ENCODE data around the gene RAD51B.

The RAD51B gene

DNA sequence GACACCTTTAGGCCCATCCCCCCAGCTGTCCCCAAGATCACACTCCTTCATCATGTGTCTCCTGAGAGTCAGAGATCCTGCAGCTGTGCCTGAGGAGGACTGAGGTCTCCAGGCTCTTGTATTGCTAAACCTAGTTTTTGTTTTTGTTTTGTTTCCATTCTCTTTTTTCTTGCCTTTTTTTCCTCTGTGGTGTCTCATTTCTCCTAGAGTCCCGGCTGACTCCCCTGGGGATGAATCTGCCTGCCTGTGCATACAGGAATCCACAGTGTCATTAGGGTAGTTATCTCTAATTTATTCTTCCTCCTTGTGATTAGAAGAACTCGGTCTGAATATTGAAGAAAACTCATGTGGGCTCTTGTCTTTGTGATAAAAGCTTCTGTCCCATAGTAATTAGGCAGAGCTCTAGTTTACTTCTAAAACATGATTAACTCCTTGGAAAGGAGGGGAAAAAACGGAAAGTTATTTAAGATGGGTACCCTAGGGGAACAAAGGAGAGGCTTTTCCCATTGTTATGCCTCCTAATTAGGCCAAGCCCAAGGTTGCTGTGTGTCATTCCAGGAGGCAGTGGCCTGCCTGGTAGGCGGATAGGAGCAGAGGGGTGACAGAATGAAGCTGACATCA, 630.1 kb downstream of the RAD51B start:
- no peak for DNase-seq (ENCODE audit: low spot score)
- no peak for FAIRE-seq

DNA sequence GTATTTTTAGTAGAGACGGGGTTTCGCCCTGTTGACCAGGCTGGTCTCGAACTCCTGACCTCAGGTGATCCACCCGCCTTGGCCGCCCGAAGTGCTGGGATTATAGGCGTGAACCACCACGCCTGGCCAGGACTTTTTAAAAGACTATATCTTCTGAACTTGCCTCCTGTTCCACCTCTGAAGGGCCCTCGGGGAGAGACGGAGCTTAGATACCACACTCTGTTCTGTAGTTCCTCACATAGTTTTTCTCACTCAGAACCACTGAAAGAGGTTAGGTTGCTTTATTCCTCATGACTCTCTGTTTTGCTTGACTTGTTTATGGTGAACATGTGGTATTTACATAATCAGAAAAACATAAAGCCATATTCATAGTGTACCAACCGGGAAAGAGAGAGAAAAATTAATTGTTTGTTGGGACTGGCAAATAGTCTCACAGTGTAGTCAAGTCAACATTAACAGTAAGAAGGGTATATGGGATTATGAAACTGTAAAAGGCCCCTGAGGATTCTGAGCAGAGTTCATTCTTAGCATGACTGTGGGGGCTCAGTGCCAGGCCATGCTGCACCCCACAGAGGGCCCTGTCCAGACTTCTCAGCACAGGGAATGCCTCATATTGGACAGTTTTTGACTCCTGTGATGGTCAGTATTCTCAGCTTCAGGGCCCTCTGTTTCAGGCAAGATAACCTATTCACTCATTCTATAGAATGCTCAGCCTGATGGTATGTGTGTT, 631.0 kb downstream of the RAD51B start:
- DNase-seq (ENCODE audit: low spot score) (no peak), FAIRE-seq (no peak)

DNA sequence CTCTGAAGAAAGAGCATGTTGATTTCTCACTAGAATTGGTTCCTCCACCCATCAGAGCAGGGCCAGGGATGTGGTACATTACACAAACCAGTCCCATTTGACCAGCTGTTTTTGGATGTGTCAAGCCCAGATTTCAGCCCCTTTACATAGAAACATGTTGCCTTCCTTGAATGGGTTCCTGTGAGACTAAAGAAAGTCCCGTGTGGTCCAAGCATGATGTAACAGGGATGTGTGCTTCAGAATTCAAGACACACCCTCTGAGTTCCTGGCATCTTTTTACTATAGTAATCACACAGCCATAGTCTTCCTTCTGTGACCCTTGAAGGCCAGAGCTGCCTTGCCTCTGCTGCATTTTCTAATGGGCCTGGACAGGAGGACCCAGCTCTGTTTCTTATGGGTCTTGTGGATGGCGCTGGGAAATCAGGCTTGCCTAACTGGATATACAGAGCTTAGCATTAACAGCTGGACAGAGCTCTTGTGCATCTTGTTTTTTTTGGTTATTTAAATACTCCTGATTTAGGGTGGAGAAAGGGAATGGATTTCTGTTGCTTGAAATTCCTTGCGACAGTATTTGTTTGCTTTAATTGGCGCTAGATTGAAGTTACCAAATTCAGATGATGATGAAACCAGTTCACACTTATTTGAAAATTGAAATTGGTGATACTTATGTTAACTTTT, 632.3 kb downstream of the RAD51B start:
- no peak for DNase-seq (ENCODE audit: low spot score)
- no peak for FAIRE-seq

DNA sequence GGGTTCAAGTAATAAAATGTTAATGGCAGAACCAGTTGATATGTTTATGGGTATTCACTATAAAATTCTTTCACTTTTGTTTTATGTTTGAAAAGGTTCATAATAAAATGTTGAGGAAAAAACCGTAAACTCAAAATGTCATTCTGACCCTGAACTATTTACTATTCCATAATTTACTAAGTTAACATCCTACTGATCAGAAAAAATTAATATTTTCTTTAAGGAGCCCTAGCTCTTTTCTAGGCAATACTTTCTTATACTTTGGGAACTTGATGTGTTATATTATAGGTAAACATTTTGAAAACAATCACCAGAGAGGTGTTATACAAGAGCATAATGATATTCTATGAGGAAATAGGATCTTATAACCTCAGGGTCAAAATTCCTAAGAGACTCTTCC, 638.7 kb downstream of the RAD51B start:
- DNase-seq (ENCODE audit: low spot score): no peak
- no peak for FAIRE-seq

DNA sequence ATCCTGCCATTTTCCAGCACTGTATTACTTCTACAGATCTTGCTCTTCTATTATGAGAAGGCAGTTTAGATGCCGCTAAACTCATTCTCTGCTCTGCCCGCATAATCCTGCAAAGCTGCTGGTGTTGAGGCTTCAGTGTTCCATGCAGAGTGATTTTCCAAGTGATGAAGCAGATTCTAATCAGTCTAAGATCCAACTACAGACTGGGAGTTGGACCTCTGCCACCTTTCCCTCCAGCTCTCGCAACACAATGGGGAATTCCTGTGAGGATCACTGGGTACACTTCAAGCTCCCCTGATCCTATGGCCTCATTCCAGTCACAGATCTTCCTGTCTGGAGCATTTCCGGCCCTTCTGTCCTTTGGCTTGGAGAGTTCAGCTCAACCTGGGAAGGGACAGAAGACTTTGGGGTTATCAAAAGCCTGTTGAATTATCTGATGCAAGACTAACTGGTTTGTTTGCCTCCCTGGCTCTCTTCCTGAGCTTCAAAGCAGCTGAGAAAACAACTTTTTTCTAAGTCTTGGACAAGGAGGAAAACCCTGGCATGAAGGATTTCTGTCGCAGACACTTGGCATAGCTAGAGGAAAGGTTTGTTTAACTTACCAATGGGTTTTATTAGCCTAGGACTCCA, 639.4 kb downstream of the RAD51B start:
- FAIRE-seq (peak; percentile 93), DNase-seq (ENCODE audit: low spot score) (peak; percentile 96)

DNA sequence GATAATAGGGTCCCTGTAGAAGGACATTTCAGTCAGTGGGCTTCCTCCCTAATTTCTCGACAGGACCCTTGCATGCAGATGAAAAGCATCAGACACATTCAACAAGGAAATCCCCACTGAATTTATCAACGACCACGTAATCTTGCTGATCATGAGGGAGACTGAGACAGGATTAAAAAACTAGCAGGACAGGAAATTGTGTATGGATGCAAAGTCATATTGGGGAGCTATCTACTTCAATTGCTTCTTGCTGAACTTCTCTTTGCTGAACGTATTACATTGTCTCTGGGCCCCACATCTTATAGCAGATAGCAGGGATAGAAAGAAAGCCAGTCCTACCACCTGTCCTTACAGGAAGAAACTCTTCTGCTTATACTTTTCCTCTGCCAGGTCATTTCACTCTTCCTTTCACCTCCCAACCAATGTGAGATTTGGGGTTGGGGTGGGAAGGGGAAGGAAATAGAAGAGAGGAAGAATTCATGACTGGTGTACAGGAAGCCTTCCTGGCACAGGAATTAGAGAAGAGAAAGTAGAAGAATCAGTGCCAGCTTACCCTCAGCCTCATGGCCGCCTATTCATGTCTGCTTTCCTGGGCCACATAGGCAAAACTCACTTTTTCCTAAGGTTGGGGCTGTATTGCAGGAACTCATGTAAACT, 640.0 kb downstream of the RAD51B start:
- no peak for FAIRE-seq
- no peak for DNase-seq (ENCODE audit: low spot score)

DNA sequence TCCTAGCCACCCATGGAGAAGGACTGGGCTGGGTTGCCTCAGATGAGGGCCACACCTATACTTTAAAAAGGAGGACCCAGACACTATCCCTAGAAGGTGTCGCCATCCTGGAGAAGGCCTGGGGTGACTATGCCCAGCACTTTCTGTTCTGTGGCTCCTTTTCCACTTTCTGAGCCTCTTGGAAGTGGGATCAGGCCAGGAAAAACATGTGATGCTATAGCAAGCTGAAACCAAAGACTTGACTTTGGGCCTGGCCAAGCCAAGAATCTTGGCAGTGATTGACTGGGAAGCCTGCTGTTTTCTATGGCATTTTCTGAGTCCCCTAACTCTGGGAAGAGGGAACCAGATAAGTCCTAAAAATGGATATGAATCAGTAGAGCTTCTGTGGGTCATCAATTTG, 641.0 kb downstream of the RAD51B start:
- FAIRE-seq: no peak
- DNase-seq (ENCODE audit: low spot score): no peak

DNA sequence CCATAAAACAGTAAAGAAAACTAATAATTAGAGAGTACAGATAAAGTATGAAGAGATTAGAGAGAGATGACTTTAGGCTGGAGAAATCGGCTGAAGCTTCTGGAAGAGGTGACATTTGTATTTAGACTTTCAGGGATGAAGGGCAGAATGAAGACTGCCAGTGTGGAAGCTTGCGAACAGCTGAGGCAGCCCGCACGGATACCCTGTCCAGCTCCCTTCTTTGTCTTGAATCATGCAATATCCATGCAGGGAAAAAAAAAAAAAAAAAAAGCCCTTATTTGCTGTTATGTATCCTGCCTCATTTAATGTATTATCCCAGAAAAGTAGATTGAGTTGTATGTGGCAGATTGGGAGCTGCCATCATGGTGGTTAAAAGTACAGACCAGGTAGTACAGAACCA, 641.5 kb downstream of the RAD51B start:
- DNase-seq (ENCODE audit: low spot score) (no peak), FAIRE-seq (no peak)

DNA sequence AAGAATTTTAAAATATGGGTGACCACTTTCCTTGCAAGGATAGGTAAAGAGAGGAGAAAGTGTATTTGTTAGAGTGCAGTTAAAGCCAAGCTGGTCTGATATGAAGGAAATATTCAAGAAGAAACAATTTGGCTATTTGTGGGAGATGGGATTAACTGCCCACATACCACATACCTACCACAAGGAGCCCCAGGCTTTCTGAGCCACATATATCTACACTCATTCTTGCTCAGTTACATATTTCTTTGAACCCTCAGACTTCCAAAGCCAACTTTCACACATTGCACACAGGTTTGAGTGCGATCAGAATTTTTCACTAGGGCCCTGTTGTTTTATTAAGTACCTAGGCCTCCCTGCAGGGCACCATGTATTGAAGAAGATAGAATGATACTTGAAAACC, 643.1 kb downstream of the RAD51B start:
- no peak for DNase-seq (ENCODE audit: low spot score)

DNA sequence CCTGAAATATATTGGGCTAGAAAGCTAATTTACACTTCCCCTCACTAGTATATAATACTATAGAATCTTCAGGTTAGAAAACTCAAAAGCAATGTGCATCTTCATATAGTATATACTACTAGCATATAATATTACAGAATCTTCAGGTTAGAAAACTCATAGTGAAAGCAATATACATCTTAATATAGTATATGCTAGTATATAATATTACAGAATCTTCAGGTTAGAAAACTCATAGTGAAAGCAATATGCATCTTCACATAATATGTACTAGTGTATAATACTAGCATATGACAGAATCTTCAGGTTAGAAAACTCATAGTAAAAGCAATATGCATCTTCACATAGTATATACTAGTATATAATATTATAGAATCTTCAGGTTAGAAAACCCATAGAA, 643.7 kb downstream of the RAD51B start:
- no peak for DNase-seq (ENCODE audit: low spot score)

More for the DNA sequence above, 643.1 kb downstream of the RAD51B start:
- no peak for FAIRE-seq

DNA sequence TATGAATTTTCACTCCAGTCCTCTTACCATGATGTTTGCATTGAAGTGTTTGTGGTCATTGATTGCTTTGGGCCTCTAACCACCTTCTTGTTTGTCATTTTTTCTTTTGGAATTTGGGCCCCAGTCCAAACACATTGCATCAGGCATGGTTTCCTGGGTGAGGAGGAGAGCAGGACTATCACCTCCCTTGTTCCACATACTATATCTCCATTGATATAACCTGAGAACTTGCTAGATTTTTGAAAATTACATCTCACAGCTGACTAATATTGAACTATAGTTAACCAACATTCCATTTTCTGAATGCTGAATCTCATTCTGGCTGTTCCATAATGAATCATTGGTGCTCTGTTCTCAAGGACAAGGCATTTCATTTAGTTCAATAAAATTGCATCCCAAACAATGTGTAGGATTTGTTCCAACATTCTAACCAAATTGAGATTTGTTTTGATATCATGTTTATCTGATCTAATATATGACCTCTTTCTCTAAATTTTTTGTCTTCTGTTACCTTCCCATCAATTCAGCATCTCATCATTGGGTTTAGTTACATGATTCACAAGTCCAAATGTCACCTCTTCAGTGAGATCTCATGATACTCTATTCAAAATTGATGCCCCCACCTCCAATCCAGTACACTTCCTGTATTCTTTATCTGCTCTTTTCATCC, 644.3 kb downstream of the RAD51B start:
- FAIRE-seq (no peak), DNase-seq (ENCODE audit: low spot score) (no peak)

More for the DNA sequence above, 643.7 kb downstream of the RAD51B start:
- FAIRE-seq: no peak

DNA sequence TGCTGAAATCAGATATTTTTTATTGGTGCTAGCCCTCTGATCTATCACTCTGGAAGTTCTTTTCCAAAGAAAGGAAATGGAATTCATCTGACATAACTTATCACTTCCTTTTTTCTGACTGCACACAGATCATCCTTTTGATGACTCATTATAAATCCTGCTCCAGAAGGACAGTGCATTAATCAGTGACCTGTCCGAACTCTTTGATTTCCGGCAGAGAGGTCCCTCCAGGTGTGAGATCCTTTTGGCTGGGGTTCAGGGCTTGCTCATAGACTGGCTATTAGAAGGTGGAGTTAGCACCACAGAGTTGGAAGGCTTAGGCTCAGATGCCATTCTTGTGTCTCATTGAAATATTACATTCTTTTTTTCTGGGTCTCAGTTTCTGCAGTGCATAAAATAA, 645.1 kb downstream of the RAD51B start:
- FAIRE-seq (peak; percentile 89), DNase-seq (ENCODE audit: low spot score) (peak; percentile 86)

DNA sequence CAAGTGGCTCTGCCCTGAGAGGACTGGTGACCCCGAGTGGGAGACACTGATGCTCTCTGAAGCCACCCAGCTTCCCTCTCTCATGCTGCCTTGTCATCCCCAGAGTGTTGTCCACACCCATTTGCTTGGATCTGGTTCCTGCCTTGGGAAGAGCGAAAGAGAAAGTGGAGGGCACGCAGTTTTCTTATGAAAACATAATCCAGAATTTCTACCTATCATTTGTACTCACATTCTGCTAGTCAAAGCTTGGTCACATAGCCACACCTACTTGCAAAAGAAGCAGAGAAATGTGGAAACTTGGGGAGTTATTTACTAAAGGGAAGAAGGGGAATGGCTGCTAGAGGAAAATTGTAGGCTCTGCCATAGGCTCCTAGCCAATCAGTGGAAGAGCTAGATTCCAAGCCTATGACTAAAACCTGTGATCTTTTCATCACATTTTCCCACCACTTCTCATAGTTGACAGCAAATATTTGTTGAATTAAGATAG, 647.0 kb downstream of the RAD51B start:
- DNase-seq (ENCODE audit: low spot score): peak; percentile 73
- peak; percentile 50 for FAIRE-seq

DNA sequence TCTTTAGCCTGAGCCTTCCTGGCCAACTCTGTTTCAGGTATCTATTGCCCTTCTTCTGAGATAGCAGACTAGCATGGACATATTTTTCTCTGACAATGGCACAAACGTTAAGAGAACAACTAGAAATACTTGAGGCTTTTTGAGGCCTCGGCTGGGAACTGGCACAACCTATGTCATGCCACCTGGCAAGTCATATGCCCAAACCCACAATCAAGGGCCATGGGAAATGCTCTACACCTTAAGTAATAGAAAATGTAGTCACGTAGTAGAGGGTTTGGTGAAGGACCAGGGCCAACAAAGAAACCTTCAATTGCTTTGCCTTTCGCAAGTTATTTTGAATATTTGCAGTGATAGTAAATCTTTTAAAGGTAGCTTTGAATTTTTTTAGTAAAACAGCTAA, 647.8 kb downstream of the RAD51B start:
- DNase-seq (ENCODE audit: low spot score) (no peak), FAIRE-seq (no peak)

DNA sequence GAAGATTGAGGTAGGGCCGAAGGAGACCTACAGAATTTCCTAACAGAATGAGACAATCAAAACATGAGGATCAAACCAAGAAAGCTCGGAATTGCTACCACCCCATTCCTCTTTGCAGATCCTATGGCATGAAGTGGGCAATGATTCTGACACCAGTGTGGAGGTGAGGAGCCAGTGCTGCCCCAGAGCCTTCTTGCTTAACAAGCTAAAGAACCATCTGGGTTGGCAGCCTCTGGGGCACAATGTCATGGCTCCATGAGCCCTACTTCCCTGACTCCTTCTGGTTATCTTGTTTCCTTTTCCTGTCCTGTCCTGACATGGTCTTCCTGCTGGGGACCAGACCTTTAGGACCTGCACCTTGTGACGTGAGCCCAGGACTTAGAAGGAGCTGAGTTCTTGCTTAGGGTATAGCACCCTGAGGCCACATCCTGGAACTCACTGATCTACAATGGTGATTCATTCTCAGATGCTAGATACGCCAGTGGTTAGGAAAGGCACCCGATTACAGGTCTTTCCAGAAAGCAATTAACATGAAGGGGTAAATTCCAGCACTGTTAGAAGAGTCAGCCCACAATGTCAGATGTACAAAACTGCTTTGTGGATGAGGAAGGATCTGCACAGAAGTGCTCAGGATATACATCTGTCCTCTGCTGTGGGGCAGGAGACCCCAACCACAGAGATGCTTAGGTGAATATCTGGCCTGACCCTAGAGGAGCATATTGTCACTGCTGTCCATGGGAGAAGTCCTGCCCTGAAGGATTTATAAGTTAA, 649.0 kb downstream of the RAD51B start:
- peak; percentile 85 for DNase-seq (ENCODE audit: low spot score)
- FAIRE-seq: peak; percentile 84

DNA sequence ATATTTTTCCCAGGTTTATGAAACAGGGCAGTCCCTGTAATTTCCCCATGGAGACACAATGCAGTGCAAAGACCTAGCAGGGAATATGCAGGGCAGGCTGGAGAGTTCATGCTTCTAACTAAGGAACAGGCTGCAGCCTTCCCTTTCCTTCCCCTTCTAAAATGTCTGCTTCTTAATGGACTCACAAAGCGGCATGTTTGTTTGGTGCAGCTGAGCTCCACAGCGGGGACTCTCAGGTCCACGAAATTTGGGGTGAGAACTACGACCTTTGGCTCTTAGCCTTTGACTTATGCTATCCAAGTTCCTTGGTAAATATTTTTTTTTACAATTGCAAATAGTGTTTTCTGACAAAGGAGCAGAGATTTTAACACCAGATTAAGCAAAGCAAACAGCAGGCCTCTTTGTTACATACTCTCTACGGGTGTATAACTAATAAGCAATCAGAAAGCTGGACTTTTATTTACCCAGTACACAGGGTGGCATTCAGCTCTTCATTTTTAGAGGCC, 649.7 kb downstream of the RAD51B start:
- FAIRE-seq (no peak), DNase-seq (ENCODE audit: low spot score) (no peak)

DNA sequence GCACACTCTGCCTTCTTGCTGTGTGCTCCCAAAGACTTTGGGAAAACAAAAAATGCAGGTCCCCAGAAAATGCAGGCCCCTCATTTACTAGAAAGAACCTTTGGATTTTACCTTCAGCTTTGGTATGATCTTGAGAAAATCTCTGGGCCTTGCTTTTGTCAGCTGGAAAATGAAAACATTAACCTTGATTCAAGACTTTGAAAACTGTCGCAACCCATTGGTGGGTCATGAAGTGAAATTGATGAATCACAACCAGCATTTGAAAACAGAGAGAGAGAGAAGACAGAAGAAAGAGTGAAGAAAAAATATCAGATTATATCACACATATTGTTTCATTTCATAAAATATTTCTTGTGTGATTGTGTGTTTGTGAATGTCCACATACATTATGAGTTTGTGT, 650.8 kb downstream of the RAD51B start:
- FAIRE-seq (no peak), DNase-seq (ENCODE audit: low spot score) (no peak)

DNA sequence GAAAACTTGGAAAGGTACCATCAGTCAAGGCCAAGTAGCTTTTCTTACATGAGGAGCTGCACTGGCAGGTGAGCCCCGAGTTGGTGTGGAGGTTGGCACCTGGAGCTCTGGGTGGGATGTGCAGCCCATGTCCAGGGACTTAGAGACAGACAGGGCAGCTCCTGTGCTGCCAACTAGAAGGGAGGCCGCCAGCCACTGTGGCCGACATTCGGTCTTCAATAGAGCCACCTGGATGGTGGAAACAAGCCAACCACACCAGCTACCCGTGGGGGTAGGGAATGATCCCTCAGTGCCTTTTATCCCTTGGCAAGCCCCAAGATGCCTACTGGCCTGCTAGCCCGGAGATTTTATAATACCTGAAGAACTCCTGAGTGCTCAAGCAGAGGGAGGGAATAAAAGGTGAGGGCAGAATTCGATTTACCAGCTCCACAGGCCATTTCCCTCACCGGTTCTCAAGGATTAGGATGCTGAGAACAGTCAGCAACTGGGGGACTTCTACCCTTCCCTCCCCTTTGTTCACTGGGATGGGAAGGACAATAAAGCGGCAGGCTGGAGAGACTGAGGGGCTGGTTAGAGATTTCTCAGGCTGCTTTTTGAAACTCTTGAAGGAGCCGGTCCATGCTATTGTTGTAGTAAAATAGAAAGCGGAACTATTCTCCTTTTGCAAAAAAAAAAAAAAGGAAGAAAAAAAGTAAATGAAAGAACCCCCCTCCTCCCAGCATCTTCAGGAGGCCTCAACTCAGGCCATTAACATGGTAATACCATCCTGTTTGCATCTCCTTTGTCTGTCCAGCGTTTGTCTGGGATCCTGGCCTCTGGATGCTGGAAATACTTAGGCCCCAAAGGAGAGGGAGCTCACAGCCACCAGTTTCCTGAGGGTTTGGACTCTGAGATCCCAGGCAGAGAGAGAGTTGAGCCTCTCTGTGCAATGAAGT, 651.7 kb downstream of the RAD51B start:
- no peak for FAIRE-seq

DNA sequence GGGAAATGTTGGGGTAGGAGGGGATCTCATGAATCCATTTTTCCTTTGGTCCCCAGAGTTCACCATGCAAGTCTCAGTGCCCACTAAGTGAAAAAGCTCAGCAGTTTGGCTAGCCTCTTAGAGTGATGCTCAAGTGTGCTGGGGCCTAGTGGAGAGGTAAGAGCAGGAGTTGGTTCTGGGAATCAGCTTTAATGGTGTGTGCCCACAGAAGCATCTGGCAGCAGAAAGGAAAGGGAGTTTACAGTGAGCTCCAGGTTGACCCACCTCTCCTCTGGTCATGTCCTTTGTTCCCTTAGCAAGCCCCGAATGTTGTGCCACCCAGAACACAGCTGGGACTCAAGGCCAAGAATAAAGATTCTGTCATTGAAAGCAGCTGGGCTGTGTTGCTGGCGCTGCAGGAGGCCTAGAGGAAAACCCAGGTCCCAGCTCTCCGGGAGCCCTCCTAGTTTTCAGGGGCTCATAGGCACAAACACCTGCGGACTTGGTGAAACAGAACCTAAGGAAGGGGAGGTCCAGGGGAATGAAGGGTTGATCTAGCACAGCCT, 652.5 kb downstream of the RAD51B start:
- FAIRE-seq (no peak), DNase-seq (ENCODE audit: low spot score) (no peak)

More for the DNA sequence above, 651.7 kb downstream of the RAD51B start:
- no peak for DNase-seq (ENCODE audit: low spot score)

Measured in RCC 7860 (cell line).